ENCODE data around the gene DMD.

GRCh38 chrX:31932769-31933168, 1278.6 kb downstream of the DMD start:
- TF ChIP-seq USF2 (IDR thresholded peaks at IDR 0.05) (no peak), CTCF (IDR thresholded peaks at IDR 0.05) (no peak), BHLHE40 (IDR thresholded peaks at IDR 0.05; ENCODE audit: low read depth, low read length) (no peak), MAFK (IDR thresholded peaks at IDR 0.05; ENCODE audit: partially characterized antibody) (no peak), POLR2A (IDR thresholded peaks at IDR 0.05; ENCODE audit: low read length) (no peak), EHF (CRISPR knock-in tag; IDR thresholded peaks at IDR 0.05) (no peak), HDAC2 (IDR thresholded peaks at IDR 0.05) (no peak), RAD21 (conservative IDR thresholded peaks at IDR 0.05 in 1 of 2, IDR thresholded peaks at IDR 0.05 in 1 of 2) (no peak), MAX (IDR thresholded peaks at IDR 0.05) (no peak), JUN (IDR thresholded peaks at IDR 0.05) (no peak)

Measured in A549 (cell line).